GM23338 (cell line): ENCODE results near the gene HHAT. TPM values are rescaled to one million over a fixed set of nuclear protein-coding genes. Genes with fewer than 3 reads are reported as not detected.

Experiments used
- ATAC-seq: fragments of 200-7000 bp; cut with Tn5 transposase; 3 replicates; pipeline ENCODE4 v1.9.1; 2020
- DNase-seq: peaks from one replicate; pipeline ENCODE4 v3.0.0-alpha.2; 2015; ENCODE audit warnings: low spot score
- H2AFZ ChIP-seq: fragments of 200-600 bp; sonication (generic); 2 replicates; pipeline ENCODE4 v1.8.0; 2016; ENCODE audit warnings: antibody characterized with exemption, mild to moderate bottlenecking, moderate library complexity
- H3F3A ChIP-seq: fragments of 200-600 bp; sonication (generic); replicated peaks from 2 replicates; pipeline ENCODE4 v1.8.0; 2017; ENCODE audit warnings: antibody characterized with exemption, mixed run types, low read depth
- H3K27ac ChIP-seq: fragments of 200-600 bp; sonication (generic); 2 replicates; pipeline ENCODE4 v1.6.1; 2016; ENCODE audit warnings: low read depth
- H3K27me3 ChIP-seq: fragments of 200-600 bp; sonication (generic); 2 replicates; pipeline ENCODE4 v1.8.0; 2016; ENCODE audit warnings: mild to moderate bottlenecking, mixed run types, moderate library complexity; ENCODE audit not compliant: insufficient read depth
- H3K36me3 ChIP-seq: fragments of 200-600 bp; sonication (generic); 2 replicates; pipeline ENCODE4 v1.8.0; 2016; ENCODE audit warnings: mild to moderate bottlenecking; ENCODE audit not compliant: insufficient read depth
- H3K4me1 ChIP-seq: fragments of 200-600 bp; sonication (generic); 2 replicates; pipeline ENCODE4 v1.8.0; 2016; ENCODE audit warnings: mild to moderate bottlenecking, moderate library complexity; ENCODE audit not compliant: insufficient read depth
- H3K4me2 ChIP-seq: fragments of 200-600 bp; sonication (generic); 2 replicates; pipeline ENCODE4 v1.7.1; 2017; ENCODE audit warnings: mixed run types
- H3K4me3 ChIP-seq: fragments of 200-600 bp; sonication (generic); 2 replicates; pipeline ENCODE4 v1.6.1; 2016; ENCODE audit warnings: mixed run types
- H3K79me2 ChIP-seq: fragments of 200-600 bp; sonication (generic); replicated peaks from 2 replicates; pipeline ENCODE4 v1.8.0; 2017; ENCODE audit warnings: mild to moderate bottlenecking; ENCODE audit not compliant: insufficient read depth
- H3K9me2 ChIP-seq: fragments of 200-600 bp; sonication (generic); 2 replicates; pipeline ENCODE4 v1.8.0; 2017; ENCODE audit not compliant: insufficient read depth
- H4K20me1 ChIP-seq: fragments of 200-600 bp; sonication (generic); replicated peaks from 2 replicates; pipeline ENCODE4 v1.8.0; 2017; ENCODE audit warnings: mild to moderate bottlenecking; ENCODE audit not compliant: insufficient read depth
- H3K27ac Mint-ChIP-seq: 2 replicates; pipeline ENCODE4 v1.8.0; 2020; ENCODE audit warnings: inconsistent platforms, mild to moderate bottlenecking, moderate library complexity, mixed read lengths
- H3K27me3 Mint-ChIP-seq: 3 replicates; pipeline ENCODE4 v1.8.0; 2022; ENCODE audit warnings: low read depth, mild to moderate bottlenecking, moderate library complexity, mixed read lengths, inconsistent platforms; ENCODE audit not compliant: insufficient read depth, poor library complexity
- H3K36me3 Mint-ChIP-seq: 3 replicates; pipeline ENCODE4 v1.8.0; 2021; ENCODE audit warnings: low read depth, mild to moderate bottlenecking, inconsistent platforms, moderate library complexity, mixed read lengths
- H3K4me1 Mint-ChIP-seq: 3 replicates; pipeline ENCODE4 v1.8.0; 2020; ENCODE audit warnings: mild to moderate bottlenecking, inconsistent platforms, mixed read lengths
- H3K4me3 Mint-ChIP-seq: 3 replicates; pipeline ENCODE4 v1.8.0; 2021; ENCODE audit warnings: moderate library complexity, mild to moderate bottlenecking, inconsistent platforms, mixed read lengths
- H3K9me3 Mint-ChIP-seq: 3 replicates; pipeline ENCODE4 v1.8.0; 2020; ENCODE audit warnings: moderate library complexity, mild to moderate bottlenecking, inconsistent platforms, mixed read lengths
- CREB1 ChIP-seq: fragments of 250-450 bp; sonication (Bioruptor Pico); IDR thresholded peaks from 2 replicates; pipeline ENCODE4 v1.5.0; 2020; ENCODE audit warnings: low read depth, mild to moderate bottlenecking, moderate library complexity
- CTCF ChIP-seq, 2 experiments: fragments of 200-600 bp in 1 of 2; sonication (generic) in 1 of 2; conservative IDR thresholded peaks; 2 replicates each; pipeline versions ENCODE4 v1.5.1 to v1.6.1; 2016 to 2017; ENCODE audit warnings: antibody characterized with exemption in 2 of 2, low read depth in 2 of 2, mild to moderate bottlenecking in 2 of 2, moderate library complexity in 1 of 2
- ETS1 ChIP-seq: IDR thresholded peaks from 2 replicates; pipeline ENCODE4 v1.6.1; 2016; ENCODE audit warnings: antibody characterized with exemption
- EZH2phosphoT487 ChIP-seq: fragments of 200-600 bp; sonication (generic); IDR thresholded peaks from one replicate; pipeline ENCODE4 v1.8.1; 2018; ENCODE audit warnings: antibody characterized with exemption; ENCODE audit not compliant: unreplicated experiment
- NANOG ChIP-seq: IDR thresholded peaks from 2 replicates; pipeline ENCODE4 v1.6.1; 2016; ENCODE audit warnings: antibody characterized with exemption, borderline replicate concordance
- POLR2AphosphoS5 ChIP-seq: IDR thresholded peaks from 2 replicates; pipeline ENCODE4 v1.6.1; 2016; ENCODE audit warnings: antibody characterized with exemption, low read depth
- REST ChIP-seq: IDR thresholded peaks from one replicate; pipeline ENCODE4 v1.6.1; 2018; ENCODE audit warnings: antibody characterized with exemption; ENCODE audit not compliant: unreplicated experiment
- ZNF114 ChIP-seq: fragments of 250-450 bp; sonication (Bioruptor Pico); IDR thresholded peaks from 2 replicates; pipeline ENCODE4 v1.5.0; 2020; ENCODE audit warnings: mild to moderate bottlenecking, moderate library complexity
- ZNF331 ChIP-seq: fragments of 250-450 bp; sonication (Bioruptor Pico); IDR thresholded peaks from 2 replicates; pipeline ENCODE4 v1.5.0; 2020; ENCODE audit warnings: low read depth, mild to moderate bottlenecking, moderate library complexity
- ZNF462 ChIP-seq: fragments of 250-450 bp; sonication (Bioruptor Pico); IDR thresholded peaks from 2 replicates; pipeline ENCODE4 v1.5.0; 2020; ENCODE audit warnings: mild to moderate bottlenecking, moderate library complexity
- polyA plus RNA-seq: library from polyadenylated mRNA; unstranded; fragments of >200 nt; fragmentation: Nextera tagmentation; extraction: Ambion mirVana; gene quantifications from 2 replicates; pipeline ENCODE4 v1.2.1, GENCODE V29; 2016
- total RNA-seq: library from RNA; depleted of rRNA; stranded (reverse); fragments of >200 nt; shearing (Covaris generic); gene quantifications from 2 replicates; pipeline ENCODE4 v1.2.3, GENCODE V29; 2014

HHAT gene
- total and polyA plus RNA-seq, 2 experiments from 2014 or later: 0.11 to 0.66 TPM

GRCh38 chr1:210678306-210678705 is 349.6 kb downstream of the HHAT start:
- H3K4me3 Mint-ChIP-seq: no peak overlapping the region
- H3K27ac ChIP-seq: no peak overlapping the region
- H3K27me3 ChIP-seq: no peaks in the 10 kb centered on the region
- H2AFZ ChIP-seq: no peak overlapping the region
- H3K4me1 ChIP-seq: no peaks in the 10 kb centered on the region
- H3K4me1 Mint-ChIP-seq: no peaks in the 10 kb centered on the region
- no peaks in the 10 kb centered on the region for H3K36me3 ChIP-seq
- no peak overlapping the region for H3K4me3 ChIP-seq
- no peak overlapping the region for H3K27ac Mint-ChIP-seq
- H3K4me2 ChIP-seq: no peak overlapping the region
- no peaks in the 10 kb centered on the region for H4K20me1 ChIP-seq
- TF ChIP-seq ZNF331 (CRISPR knock-in tag) (no peak), EZH2phosphoT487 (no peak), POLR2AphosphoS5 (no peak), NANOG (no peak), ETS1 (no peak), ZNF114 (no peak), REST (no peak)
- DNase-seq (no peak), ATAC-seq (no peak)
- H3K79me2 ChIP-seq: no peaks in the 10 kb centered on the region
- no peaks in the 10 kb centered on the region for H3F3A ChIP-seq
- no peaks in the 10 kb centered on the region; the same call in 2 of the 3 replicates for H3K9me3 Mint-ChIP-seq
- peaks cover 6% of the 10 kb centered on the region for H3K27me3 Mint-ChIP-seq
- H3K36me3 Mint-ChIP-seq: no peaks in the 10 kb centered on the region
- H3K9me2 ChIP-seq: no peaks in the 10 kb centered on the region; the same call in 1 of the 2 replicates

- no peaks in the 10 kb centered on the region; the same call in 2 of the 3 replicates for H3K9me3 Mint-ChIP-seq
- no peak overlapping the region for H3K27ac Mint-ChIP-seq
- no peak overlapping the region for H3K4me3 Mint-ChIP-seq
- Histone ChIP-seq H3K27ac (no peak overlapping the region), H3K27me3 (no peaks in the 10 kb centered on the region), H3F3A (no peaks in the 10 kb centered on the region), H3K36me3 (no peaks in the 10 kb centered on the region), H4K20me1 (no peaks in the 10 kb centered on the region), H3K4me3 (no peak overlapping the region), H3K4me2 (no peak overlapping the region), H3K4me1 (no peaks in the 10 kb centered on the region), H3K79me2 (no peaks in the 10 kb centered on the region), H2AFZ (no peak overlapping the region), H3K9me2 (no peaks in the 10 kb centered on the region; the same call in 1 of the 2 replicates)
- H3K36me3 Mint-ChIP-seq: no peaks in the 10 kb centered on the region
- DNase-seq: no peak
- ATAC-seq: no peak
- peaks cover 4% of the 10 kb centered on the region for H3K27me3 Mint-ChIP-seq
- H3K4me1 Mint-ChIP-seq: no peaks in the 10 kb centered on the region
- TF ChIP-seq CREB1 (CRISPR knock-in tag) (no peak), NANOG (no peak), CTCF (conservative IDR thresholded peaks at IDR 0.05; ENCODE audit: low read depth in 2 of 2) (no peak), ZNF462 (CRISPR knock-in tag) (no peak), ZNF114 (no peak)
Measured at GRCh38 chr1:210681158-210681557, 352.5 kb downstream of the HHAT start.
